OCI-LY7 (cell line): Measurements from ENCODE around the gene CPPED1. TPM values are rescaled to one million over a fixed set of nuclear protein-coding genes. Genes with fewer than 3 reads are reported as not detected.

ENCODE experiments used
- BruUV-seq: library from RNA; stranded (reverse); fragments of 400-500 nt; replicated peaks from 2 replicates; lab custom pipeline; 2021; lab: Mats Ljungman, UMichigan
- CTCF ChIA-PET: fragments of 300-600 bp; sonication (Branson Sonifier 250); formaldehyde crosslinking; loops from one replicate; lab custom pipeline; 2022; ENCODE audit warnings: antibody characterized with exemption; ENCODE audit not compliant: unreplicated experiment; lab: Charles Lee
- POLR2A ChIA-PET: fragments of 300-600 bp; sonication (Branson Sonifier 250); formaldehyde crosslinking; loops from one replicate; lab custom pipeline; 2022; ENCODE audit warnings: antibody characterized with exemption; lab: Charles Lee
- DNase-seq: peaks from one replicate; pipeline ENCODE4 v3.0.0-alpha.2; 2015; ENCODE audit warnings: low spot score
- H2AFZ ChIP-seq: fragments of 200-600 bp; sonication (generic), shearing (Covaris generic); 2 replicates; pipeline ENCODE4 v1.6.1; 2014; ENCODE audit warnings: mild to moderate bottlenecking, antibody characterized with exemption, low read length, moderate library complexity
- H3K27ac ChIP-seq: fragments of 200-600 bp; sonication (generic); 2 replicates; pipeline ENCODE4 v1.5.1; 2014; ENCODE audit warnings: mixed run types, low read depth, mild to moderate bottlenecking, moderate library complexity, low read length, inconsistent platforms; ENCODE audit not compliant: poor library complexity, severe bottlenecking
- H3K36me3 ChIP-seq: fragments of 200-600 bp; sonication (generic); 2 replicates; pipeline ENCODE4 v1.6.1; 2014; ENCODE audit warnings: mild to moderate bottlenecking, antibody characterized with exemption, low read length, moderate library complexity, mixed read lengths; ENCODE audit not compliant: insufficient read depth
- H3K4me1 ChIP-seq: fragments of 200-600 bp; sonication (generic); 2 replicates; pipeline ENCODE4 v1.5.1; 2014; ENCODE audit warnings: mild to moderate bottlenecking, low read length; ENCODE audit not compliant: insufficient read depth, poor library complexity, severe bottlenecking
- H3K4me2 ChIP-seq: fragments of 200-600 bp; sonication (generic); 2 replicates; pipeline ENCODE4 v1.6.1; 2014; ENCODE audit warnings: mild to moderate bottlenecking, low read length
- H3K4me3 ChIP-seq: fragments of 200-600 bp; sonication (generic); 2 replicates; pipeline ENCODE4 v1.5.1; 2014; ENCODE audit warnings: mild to moderate bottlenecking, low read depth, low read length; ENCODE audit not compliant: poor library complexity, severe bottlenecking
- H3K79me2 ChIP-seq: fragments of 200-600 bp; sonication (generic); 2 replicates; pipeline ENCODE4 v1.6.1; 2016; ENCODE audit warnings: low read depth, mild to moderate bottlenecking, low read length, moderate library complexity, mixed read lengths; ENCODE audit not compliant: insufficient read depth
- H3K9me2 ChIP-seq: fragments of 200-600 bp; sonication (generic); 2 replicates; pipeline ENCODE4 v1.6.1; 2016; ENCODE audit warnings: mild to moderate bottlenecking, low read length, mixed read lengths; ENCODE audit not compliant: insufficient read depth
- H3K9me3 ChIP-seq: fragments of 200-600 bp; sonication (generic); 2 replicates; pipeline ENCODE4 v1.6.1; 2014; ENCODE audit warnings: mild to moderate bottlenecking, mixed run types, low read length, mixed read lengths
- H4K20me1 ChIP-seq: fragments of 200-600 bp; sonication (generic); 2 replicates; pipeline ENCODE4 v1.6.1; 2014; ENCODE audit warnings: mild to moderate bottlenecking, antibody characterized with exemption, low read length, moderate library complexity, mixed read lengths; ENCODE audit not compliant: insufficient read depth
- EZH2phosphoT487 ChIP-seq: fragments of 200-600 bp; sonication (generic); IDR thresholded peaks from 2 replicates; pipeline ENCODE4 v1.6.1; 2018; ENCODE audit warnings: low read depth, borderline replicate concordance, mild to moderate bottlenecking, mixed run types, antibody characterized with exemption, low read length, moderate library complexity, mixed read lengths
- intact Hi-C: fragments of 100-400 bp; cut with micrococcal nuclease; formaldehyde crosslinking; loops from one replicate; pipeline ENCODE4 v1.10.0; 2022; ENCODE audit not compliant: unreplicated experiment
- microRNA-seq: library from miRNA; unstranded; fragments of <30 nt; microRNA quantifications from one replicate; pipeline ENCODE4 v1.2.0, GENCODE V29; 2022; ENCODE audit warnings: borderline replicate concordance
- small RNA-seq: library from RNA; depleted of rRNA; stranded (forward); fragments of <200 nt; gene quantifications from one replicate; pipeline ENCODE3, GENCODE V24; 2014
- total RNA-seq, 2 experiments: library from RNA; depleted of rRNA in 1 of 2; stranded (reverse); fragments of >200 nt in 1 of 2; shearing (Covaris generic) in 1 of 2; gene quantifications; 2 replicates each; pipeline ENCODE4 v1.2.3, GENCODE V29; 2014 to 2022
- TF ChIP-seq, protein P1 (sequence below): fragments of 200-600 bp; sonication (generic); conservative IDR thresholded peaks from 2 replicates; pipeline ENCODE4 v1.5.1; 2014; ENCODE audit warnings: mild to moderate bottlenecking, antibody characterized with exemption, low read length, moderate library complexity, mixed read lengths

Gene CPPED1
- total RNA-seq, 2 experiments from 2014 or later: 8.6 to 14.2 TPM

DNA sequence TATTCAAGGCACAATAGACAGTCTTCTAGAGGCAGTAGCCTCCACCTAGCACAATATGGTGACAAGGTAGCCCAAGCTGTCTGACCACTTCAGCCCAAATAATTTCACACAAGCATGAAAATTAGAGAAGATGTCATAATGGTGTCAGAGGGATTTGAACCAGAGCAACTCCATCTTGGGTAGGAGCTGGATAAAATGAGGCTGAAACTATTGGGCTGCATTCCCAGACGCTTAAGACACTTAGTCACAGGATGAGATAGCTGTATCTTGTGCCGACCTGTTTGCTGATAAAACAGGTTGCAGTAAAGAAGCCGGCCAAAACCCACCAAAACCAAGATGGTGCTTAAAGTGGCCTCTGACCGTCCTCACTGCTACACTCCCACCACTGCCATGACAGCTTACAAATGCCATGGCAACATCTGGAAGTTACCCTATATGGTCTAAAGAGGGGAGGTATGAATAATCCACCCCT is 192.6 kb downstream of the CPPED1 start:
- Histone ChIP-seq H3K79me2 (no peaks in the 10 kb centered on the region), H3K4me1 (peaks cover 9% of the 10 kb centered on the region), H3K9me3 (no peaks in the 10 kb centered on the region; the same call in 1 of the 2 replicates), H3K4me3 (no peak overlapping the region), H3K9me2 (no peaks in the 10 kb centered on the region), H4K20me1 (no peaks in the 10 kb centered on the region), H3K36me3 (no peaks in the 10 kb centered on the region), H2AFZ (no peak overlapping the region), H3K4me2 (no peak overlapping the region), H3K27ac (no peak overlapping the region)
- no peak for TF ChIP-seq EZH2phosphoT487
- TF ChIP-seq, protein P1, sequence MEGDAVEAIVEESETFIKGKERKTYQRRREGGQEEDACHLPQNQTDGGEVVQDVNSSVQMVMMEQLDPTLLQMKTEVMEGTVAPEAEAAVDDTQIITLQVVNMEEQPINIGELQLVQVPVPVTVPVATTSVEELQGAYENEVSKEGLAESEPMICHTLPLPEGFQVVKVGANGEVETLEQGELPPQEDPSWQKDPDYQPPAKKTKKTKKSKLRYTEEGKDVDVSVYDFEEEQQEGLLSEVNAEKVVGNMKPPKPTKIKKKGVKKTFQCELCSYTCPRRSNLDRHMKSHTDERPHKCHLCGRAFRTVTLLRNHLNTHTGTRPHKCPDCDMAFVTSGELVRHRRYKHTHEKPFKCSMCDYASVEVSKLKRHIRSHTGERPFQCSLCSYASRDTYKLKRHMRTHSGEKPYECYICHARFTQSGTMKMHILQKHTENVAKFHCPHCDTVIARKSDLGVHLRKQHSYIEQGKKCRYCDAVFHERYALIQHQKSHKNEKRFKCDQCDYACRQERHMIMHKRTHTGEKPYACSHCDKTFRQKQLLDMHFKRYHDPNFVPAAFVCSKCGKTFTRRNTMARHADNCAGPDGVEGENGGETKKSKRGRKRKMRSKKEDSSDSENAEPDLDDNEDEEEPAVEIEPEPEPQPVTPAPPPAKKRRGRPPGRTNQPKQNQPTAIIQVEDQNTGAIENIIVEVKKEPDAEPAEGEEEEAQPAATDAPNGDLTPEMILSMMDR: no peak
- no TSS peak for BruUV-seq
- intact Hi-C loops: loop anchor here (10.0 kb wide), 1 partner anchor 516 kb away; no protein-coding TSS in a partner anchor
- no peak for DNase-seq
- POLR2A ChIA-PET: interaction anchor here (0.6 to 1.3 kb wide), 2 partner anchors 16 to 776 kb away, joined by 4 read pairs; no protein-coding TSS in a partner anchor
- CTCF ChIA-PET: interaction anchor here (0.5 kb wide), 1 partner anchor 21 kb away, joined by 3 read pairs; no protein-coding TSS in a partner anchor

DNA sequence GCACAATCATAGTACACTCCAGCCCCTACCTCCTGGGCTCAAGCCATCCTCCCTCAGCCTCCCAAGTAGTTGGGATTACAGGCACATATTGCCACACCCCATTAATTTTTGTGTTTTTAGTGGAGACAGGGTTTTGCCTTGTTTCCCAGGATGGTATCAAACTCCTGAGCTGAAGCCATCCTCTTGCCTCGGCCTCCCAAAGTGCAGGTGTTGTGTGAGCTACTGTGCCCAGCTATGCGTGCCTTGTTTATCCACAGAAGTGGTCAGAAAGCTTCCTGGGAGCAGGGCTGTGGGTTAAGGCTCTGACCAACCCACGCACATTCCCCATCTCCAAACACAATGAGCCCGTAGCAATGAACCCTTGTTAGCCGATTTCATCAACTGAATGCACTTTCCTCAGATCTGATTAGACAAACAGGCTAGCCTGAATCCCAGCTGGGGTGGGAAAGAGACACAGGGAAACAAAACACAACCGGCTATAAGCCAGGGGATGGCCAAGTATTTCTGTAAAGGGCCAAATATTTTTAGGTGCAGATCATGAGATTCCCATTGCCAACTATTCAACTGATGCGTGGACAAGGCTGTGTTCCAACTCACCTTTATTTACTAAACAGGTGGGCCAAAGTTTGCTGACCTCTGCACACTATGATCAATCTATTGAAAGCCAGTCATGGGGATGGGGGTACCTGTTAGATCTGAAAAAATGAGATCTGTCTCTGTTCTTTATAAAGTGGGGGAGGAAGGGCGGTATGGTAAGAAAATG is 193.6 kb downstream of the CPPED1 start:
- ChIA-PET CTCF (no interaction called here), POLR2A (interaction anchor here (1.3 kb wide), 1 partner anchor 15 kb away, joined by 4 read pairs; no protein-coding TSS in a partner anchor)
- Histone ChIP-seq H3K27ac (no peak overlapping the region), H3K9me3 (no peaks in the 10 kb centered on the region; the same call in 1 of the 2 replicates), H3K9me2 (no peaks in the 10 kb centered on the region), H3K4me3 (no peak overlapping the region), H3K4me1 (peaks cover 7% of the 10 kb centered on the region), H2AFZ (no peak overlapping the region), H3K79me2 (no peaks in the 10 kb centered on the region), H3K36me3 (no peaks in the 10 kb centered on the region), H3K4me2 (no peak overlapping the region), H4K20me1 (no peaks in the 10 kb centered on the region)
- DNase-seq: no peak
- intact Hi-C loops: loop anchor here (10.0 kb wide), 1 partner anchor 515 kb away; no protein-coding TSS in a partner anchor
- TF ChIP-seq, protein P1: no peak
- TF ChIP-seq EZH2phosphoT487: no peak
- no TSS peak for BruUV-seq

Small RNA genes within 50 kb of the gene (microRNA-seq; reads per million reads assigned to microRNA genes)
- not detected for gene MIR4718

Small RNA genes within 50 kb of the gene (small RNA-seq; reads per million reads assigned to genes)
- gene MIR4718 (not detected), gene RF00443 (not detected)

Other genes starting within 250 kb of the CPPED1 start
- not detected in 2 replicates for gene SHISA9, start 97.7 kb upstream of the CPPED1 start, total RNA-seq (2014; rRNA removed; shearing (Covaris generic))
- not detected in 2 replicates for gene SHISA9, start 97.7 kb upstream of the CPPED1 start, total RNA-seq (2022)